HepG2 (cell line): ENCODE data around the gene JKAMP. TPM values are rescaled to one million over a fixed set of nuclear protein-coding genes. Genes with fewer than 3 reads are reported as not detected.
A peak's percentile ranks its signal among the peaks of the same experiment; 100 is the strongest.

Source experiments
- ATAC-seq: fragments of 200-7000 bp; cut with Tn5 transposase; 3 replicates; pipeline ENCODE4 v1.9.1; 2020; ENCODE audit warnings: mild to moderate bottlenecking, moderate library complexity
- BruUV-seq: library from RNA; stranded (reverse); fragments of 400-500 nt; replicated peaks from 2 replicates; lab custom pipeline; 2021; lab: Mats Ljungman, UMichigan
- CTCF ChIA-PET: fragments of 300-600 bp; formaldehyde crosslinking; extraction: SDS; loops from one replicate; lab custom pipeline; 2021; ENCODE audit warnings: low total read pairs, inconsistent platforms, low intra/inter-chr PET ratio; lab: Yijun Ruan, JAX
- POLR2A ChIA-PET: fragments of 350-600 bp; sonication (Branson Sonifier 250); formaldehyde crosslinking; loops from one replicate; lab custom pipeline; 2020; ENCODE audit warnings: antibody characterized with exemption, inconsistent platforms; lab: Yijun Ruan, JAX
- DNase-seq: peaks from one replicate; pipeline ENCODE4 v3.0.0-alpha.2; 2015; ENCODE audit warnings: low spot score
- FAIRE-seq: peaks from 3 replicates; lab custom pipeline; 2011; peaks lifted over from hg19 to GRCh38; lab: Jason Lieb, UNC
- H2AFZ ChIP-seq: one replicate; pipeline ENCODE4 v1.6.1; 2011; ENCODE audit warnings: low read length, inconsistent platforms
- H3K27ac ChIP-seq: fragments of 300-600 bp; 3 replicates; pipeline ENCODE4 v1.8.0; 2011; ENCODE audit warnings: mixed run types, mild to moderate bottlenecking, mixed read lengths, low read length, inconsistent platforms; ENCODE audit not compliant: insufficient read depth; ENCODE audit errors: extremely low read length
- H3K27me3 ChIP-seq, 2 experiments: fragments of 200-600 bp in 1 of 2; 2 replicates in 1 of 2; 3 replicates in 1 of 2; pipeline versions ENCODE4 v1.6.0 to v1.8.0; 2011; ENCODE audit warnings: low read length in 2 of 2, mild to moderate bottlenecking in 2 of 2, moderate library complexity in 2 of 2, inconsistent platforms in 1 of 2; ENCODE audit not compliant: insufficient read depth in 2 of 2, control insufficient read depth in 1 of 2
- H3K36me3 ChIP-seq, 2 experiments: fragments of 200-600 bp in 1 of 2; replicated peaks in 1 of 2; 2 replicates in 1 of 2; 3 replicates in 1 of 2; pipeline versions ENCODE4 v1.5.1 to v1.8.0; 2011; ENCODE audit warnings: low read length in 2 of 2, inconsistent platforms in 1 of 2; ENCODE audit not compliant: insufficient read depth in 2 of 2, control insufficient read depth in 1 of 2
- H3K4me1 ChIP-seq: 2 replicates; pipeline ENCODE4 v1.5.1; 2012; ENCODE audit warnings: low read length, inconsistent platforms; ENCODE audit not compliant: insufficient read depth
- H3K4me2 ChIP-seq: 2 replicates; pipeline ENCODE4 v1.6.0; 2011; ENCODE audit warnings: low read depth, low read length, inconsistent platforms
- H3K4me3 ChIP-seq, 3 experiments: fragments of 200-600 bp in 1 of 3; sonication (generic), shearing (Covaris generic) in 1 of 3; replicated peaks in 1 of 3; 2 replicates each; pipeline ENCODE4 v1.5.1; 2011 to 2016; ENCODE audit warnings: low read length in 3 of 3, inconsistent platforms in 2 of 3, low read depth in 2 of 3, mild to moderate bottlenecking in 2 of 3, control low read depth in 1 of 3, mixed read lengths in 1 of 3; ENCODE audit not compliant: insufficient read depth in 1 of 3
- H3K79me2 ChIP-seq: one replicate; pipeline ENCODE4 v1.6.1; 2011; ENCODE audit warnings: low read length, inconsistent platforms; ENCODE audit not compliant: insufficient read depth
- H3K9ac ChIP-seq: 2 replicates; pipeline ENCODE4 v1.6.0; 2011; ENCODE audit warnings: mild to moderate bottlenecking, low read depth, low read length, inconsistent platforms; ENCODE audit not compliant: insufficient read depth
- H3K9me3 ChIP-seq: 2 replicates; pipeline ENCODE4 v1.5.1; 2012; ENCODE audit warnings: mild to moderate bottlenecking, low read length
- H4K20me1 ChIP-seq: 2 replicates; pipeline ENCODE4 v1.6.0; 2011; ENCODE audit warnings: inconsistent platforms, mild to moderate bottlenecking, low read length, moderate library complexity; ENCODE audit not compliant: insufficient read depth
- HNRNPH1 ChIP-seq: fragments of 200-400 bp; formaldehyde crosslinking; optimal IDR thresholded peaks from 2 replicates; pipeline ENCODE3; 2017; ENCODE audit warnings: mild to moderate bottlenecking, low read depth, low read length
- POGZ ChIP-seq: sonication (generic); formaldehyde crosslinking; IDR thresholded peaks from 2 replicates; pipeline ENCODE4 v1.4.0; 2020; ENCODE audit warnings: mild to moderate bottlenecking, missing genetic modification reagents
- RFXAP ChIP-seq: sonication (generic); formaldehyde crosslinking; IDR thresholded peaks from 2 replicates; pipeline ENCODE4 v1.4.0; 2020; ENCODE audit warnings: missing genetic modification reagents, borderline replicate concordance
- SATB2 ChIP-seq: sonication (generic); formaldehyde crosslinking; IDR thresholded peaks from 2 replicates; pipeline ENCODE4 v1.5.0; 2020; ENCODE audit warnings: missing genetic modification reagents
- SKI ChIP-seq: fragments of 450-650 bp; IDR thresholded peaks from one replicate; pipeline ENCODE4 v1.6.1; 2018; ENCODE audit warnings: mild to moderate bottlenecking; ENCODE audit not compliant: partially characterized antibody
- ZKSCAN1 ChIP-seq: fragments of 150-350 bp; IDR thresholded peaks from 2 replicates; pipeline ENCODE4 v1.6.1; 2014; ENCODE audit warnings: low read length
- ZNF3 ChIP-seq: IDR thresholded peaks from 2 replicates; pipeline ENCODE4 v1.7.0; 2017; ENCODE audit warnings: inconsistent platforms
- WGBS: methylation state at CpG from one replicate; pipeline ENCODE4 v1.1.6; 2017; ENCODE audit warnings: low lambda C conversion rate; 5-methylcytosine and 5-hydroxymethylcytosine counted together
- in situ Hi-C: cut with HindIII; loops from 2 replicates; pipeline ENCODE4 v1.10.0; 2017; ENCODE audit warnings: low pct_unique_long_range_greater_than_20kb; ENCODE audit not compliant: extremely low pct_ligation_motif_present
- intact Hi-C: fragments of 100-400 bp; cut with micrococcal nuclease; formaldehyde crosslinking; loops from one replicate; pipeline ENCODE4 v1.10.0; 2022; ENCODE audit not compliant: unreplicated experiment
- polyA plus RNA-seq, 8 experiments: library from polyadenylated mRNA; depleted of rRNA in 3 of 8; stranded (reverse) in 7 of 8; unstranded in 1 of 8; fragments of >200 nt; fragmentation: Illumina TruSeq in 4 of 8; extraction: Trizol in 4 of 8; gene quantifications; 2 replicates each; pipeline versions ENCODE4 v1.2.1 to v1.2.3, GENCODE V29; 2011 to 2016; ENCODE audit warnings: low read depth in 4 of 8, missing spikeins in 1 of 8, mixed read lengths in 1 of 8; ENCODE audit not compliant: insufficient read depth in 1 of 8
- total RNA-seq, 5 experiments: library from RNA; depleted of rRNA; stranded (reverse); fragments of >200 nt; fragmentation: Illumina TruSeq; extraction: Trizol; gene quantifications; 2 replicates each; pipeline ENCODE4 v1.2.3, GENCODE V29; 2016; ENCODE audit warnings: low read depth in 1 of 5
- TF ChIP-seq, protein P1 (sequence below): sonication (generic); formaldehyde crosslinking; IDR thresholded peaks from 2 replicates; pipeline ENCODE4 v1.4.0; 2020; ENCODE audit warnings: mild to moderate bottlenecking, low read depth, missing genetic modification reagents
- TF ChIP-seq, protein P2 (sequence below): sonication (generic); formaldehyde crosslinking; IDR thresholded peaks from 2 replicates; pipeline ENCODE4 v1.4.0; 2020; ENCODE audit warnings: missing genetic modification reagents, borderline replicate concordance
- TF ChIP-seq, protein P3 (sequence below): IDR thresholded peaks from 2 replicates; pipeline ENCODE4 v1.6.1; 2012; ENCODE audit warnings: low read length, improper control_type of control experiment

Gene JKAMP
- total and polyA plus RNA-seq, 2 of the 13 experiments (the other 11 are each of a cell fraction or from before 2014, with no cell fraction given), result 56.4 to 135 TPM

DNA sequence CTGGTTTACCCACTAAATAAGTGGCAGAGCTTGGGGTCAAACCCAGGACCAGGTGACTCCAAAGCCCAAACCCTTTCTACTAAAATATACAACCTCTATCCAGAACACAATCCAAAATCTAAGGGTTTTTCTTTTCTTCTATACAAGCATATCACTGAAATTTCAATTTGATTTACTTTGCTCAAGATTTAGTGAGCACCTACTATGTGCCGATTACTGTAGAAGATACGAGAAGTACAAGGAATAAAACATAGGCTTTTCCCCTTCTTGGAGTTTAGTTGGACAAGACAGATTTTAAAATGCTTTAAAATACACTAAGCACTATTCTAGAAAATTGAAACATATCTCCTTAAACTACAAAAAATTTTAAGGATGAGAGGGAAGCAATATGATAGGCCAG lies 2.9 kb upstream of the JKAMP start:
- H3K36me3 ChIP-seq, result peaks cover 2 to 7% of the 10 kb centered on the region in 2 experiments; a peak in 4 of 5 replicates
- CTCF ChIA-PET, result no interaction called here
- no peak for ATAC-seq
- H3K27me3 ChIP-seq, result peaks cover 0 to 4% of the 10 kb centered on the region in 2 experiments; a peak in 1 of 5 replicates
- POLR2A ChIA-PET, result no interaction called here
- DNase-seq, result no peak
- TF ChIP-seq RFXAP (no peak), ZKSCAN1 (peak; percentile 81)
- TF ChIP-seq, all 625 proteins: peak for 1
- H3K9ac ChIP-seq, result no peak overlapping the region
- peak overlapping the region; percentile 93 for H3K4me2 ChIP-seq
- H4K20me1 ChIP-seq, result peaks cover 12% of the 10 kb centered on the region
- no peak overlapping the region for H2AFZ ChIP-seq
- no peak for FAIRE-seq
- H3K9me3 ChIP-seq, result no peaks in the 10 kb centered on the region
- no TSS peak for BruUV-seq
- intact Hi-C loops, result no loop called here
- H3K27ac ChIP-seq, result no peak overlapping the region
- H3K4me3 ChIP-seq, result no peak overlapping the region
- WGBS, result 96% methylated on average over 2 of the region's 2 CpGs
- in situ Hi-C loops, result no loop called here
- peaks cover 45% of the 10 kb centered on the region for H3K79me2 ChIP-seq
- peaks cover 44% of the 10 kb centered on the region for H3K4me1 ChIP-seq

DNA sequence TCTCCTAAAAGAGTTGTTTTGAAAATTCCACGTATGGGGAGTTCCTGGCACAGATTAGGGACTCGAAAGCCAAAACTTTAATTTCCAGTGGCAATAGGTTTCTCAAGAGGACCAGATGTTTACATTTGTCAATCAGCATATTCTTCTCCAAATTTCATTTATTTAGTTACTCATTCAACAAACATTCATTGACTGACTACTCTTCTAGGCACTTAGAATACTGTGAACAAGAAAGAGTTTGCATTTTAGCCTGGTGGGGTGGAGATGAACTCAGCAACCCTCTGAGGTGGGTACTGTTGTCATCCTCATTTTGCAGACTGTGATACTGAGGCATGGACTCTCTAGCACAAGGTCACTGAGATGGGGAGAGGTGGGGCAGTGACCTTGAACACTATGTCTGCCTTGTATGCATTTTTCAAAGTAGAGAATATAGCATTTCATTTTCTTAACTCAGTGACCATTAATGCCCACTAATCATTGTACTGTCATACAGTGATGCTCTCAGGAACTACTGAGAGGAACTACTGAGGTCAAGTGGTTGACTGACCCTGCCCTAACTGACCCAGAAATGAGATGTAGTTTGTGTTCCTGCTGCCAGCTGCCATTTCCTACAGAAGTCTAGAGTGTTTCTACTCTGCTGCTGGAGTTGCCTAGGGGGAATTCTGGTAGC lies 2.3 kb upstream of the JKAMP start:
- Histone ChIP-seq H3K79me2 (peaks cover 45% of the 10 kb centered on the region), H3K9me3 (no peaks in the 10 kb centered on the region), H3K4me2 (peak overlapping the region; percentile 93), H3K27me3 (peaks cover 0 to 4% of the 10 kb centered on the region in 2 experiments; a peak in 1 of 5 replicates), H3K9ac (peak overlapping the region; percentile 97), H3K4me1 (peaks cover 46% of the 10 kb centered on the region), H3K4me3 (peak overlapping the region in 2 of 3 experiments; percentile 83 to 87; a peak in 2 of 6 replicates), H4K20me1 (peaks cover 12% of the 10 kb centered on the region), H3K36me3 (peaks cover 0 to 4% of the 10 kb centered on the region in 2 experiments; a peak in 2 of 5 replicates), H2AFZ (no peak overlapping the region), H3K27ac (peak overlapping the region; percentile 96)
- in situ Hi-C loops (no loop called here), intact Hi-C loops (no loop called here)
- DNase-seq (peak; percentile 18), FAIRE-seq (no peak), ATAC-seq (no peak)
- 78% methylated on average over 2 of the region's 2 CpGs for WGBS
- ChIA-PET POLR2A (no interaction called here), CTCF (no interaction called here)
- BruUV-seq, result no TSS peak
- TF ChIP-seq, protein P1, sequence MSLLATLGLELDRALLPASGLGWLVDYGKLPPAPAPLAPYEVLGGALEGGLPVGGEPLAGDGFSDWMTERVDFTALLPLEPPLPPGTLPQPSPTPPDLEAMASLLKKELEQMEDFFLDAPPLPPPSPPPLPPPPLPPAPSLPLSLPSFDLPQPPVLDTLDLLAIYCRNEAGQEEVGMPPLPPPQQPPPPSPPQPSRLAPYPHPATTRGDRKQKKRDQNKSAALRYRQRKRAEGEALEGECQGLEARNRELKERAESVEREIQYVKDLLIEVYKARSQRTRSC (CRISPR knock-in tag), result no peak
- TF ChIP-seq, protein P2, sequence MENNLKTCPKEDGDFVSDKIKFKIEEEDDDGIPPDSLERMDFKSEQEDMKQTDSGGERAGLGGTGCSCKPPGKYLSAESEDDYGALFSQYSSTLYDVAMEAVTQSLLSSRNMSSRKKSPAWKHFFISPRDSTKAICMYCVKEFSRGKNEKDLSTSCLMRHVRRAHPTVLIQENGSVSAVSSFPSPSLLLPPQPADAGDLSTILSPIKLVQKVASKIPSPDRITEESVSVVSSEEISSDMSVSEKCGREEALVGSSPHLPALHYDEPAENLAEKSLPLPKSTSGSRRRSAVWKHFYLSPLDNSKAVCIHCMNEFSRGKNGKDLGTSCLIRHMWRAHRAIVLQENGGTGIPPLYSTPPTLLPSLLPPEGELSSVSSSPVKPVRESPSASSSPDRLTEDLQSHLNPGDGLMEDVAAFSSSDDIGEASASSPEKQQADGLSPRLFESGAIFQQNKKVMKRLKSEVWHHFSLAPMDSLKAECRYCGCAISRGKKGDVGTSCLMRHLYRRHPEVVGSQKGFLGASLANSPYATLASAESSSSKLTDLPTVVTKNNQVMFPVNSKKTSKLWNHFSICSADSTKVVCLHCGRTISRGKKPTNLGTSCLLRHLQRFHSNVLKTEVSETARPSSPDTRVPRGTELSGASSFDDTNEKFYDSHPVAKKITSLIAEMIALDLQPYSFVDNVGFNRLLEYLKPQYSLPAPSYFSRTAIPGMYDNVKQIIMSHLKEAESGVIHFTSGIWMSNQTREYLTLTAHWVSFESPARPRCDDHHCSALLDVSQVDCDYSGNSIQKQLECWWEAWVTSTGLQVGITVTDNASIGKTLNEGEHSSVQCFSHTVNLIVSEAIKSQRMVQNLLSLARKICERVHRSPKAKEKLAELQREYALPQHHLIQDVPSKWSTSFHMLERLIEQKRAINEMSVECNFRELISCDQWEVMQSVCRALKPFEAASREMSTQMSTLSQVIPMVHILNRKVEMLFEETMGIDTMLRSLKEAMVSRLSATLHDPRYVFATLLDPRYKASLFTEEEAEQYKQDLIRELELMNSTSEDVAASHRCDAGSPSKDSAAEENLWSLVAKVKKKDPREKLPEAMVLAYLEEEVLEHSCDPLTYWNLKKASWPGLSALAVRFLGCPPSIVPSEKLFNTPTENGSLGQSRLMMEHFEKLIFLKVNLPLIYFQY (CRISPR knock-in tag), result no peak
- no peak for TF ChIP-seq SATB2 (CRISPR knock-in tag)
- no peak for TF ChIP-seq HNRNPH1
- TF ChIP-seq, protein P3, sequence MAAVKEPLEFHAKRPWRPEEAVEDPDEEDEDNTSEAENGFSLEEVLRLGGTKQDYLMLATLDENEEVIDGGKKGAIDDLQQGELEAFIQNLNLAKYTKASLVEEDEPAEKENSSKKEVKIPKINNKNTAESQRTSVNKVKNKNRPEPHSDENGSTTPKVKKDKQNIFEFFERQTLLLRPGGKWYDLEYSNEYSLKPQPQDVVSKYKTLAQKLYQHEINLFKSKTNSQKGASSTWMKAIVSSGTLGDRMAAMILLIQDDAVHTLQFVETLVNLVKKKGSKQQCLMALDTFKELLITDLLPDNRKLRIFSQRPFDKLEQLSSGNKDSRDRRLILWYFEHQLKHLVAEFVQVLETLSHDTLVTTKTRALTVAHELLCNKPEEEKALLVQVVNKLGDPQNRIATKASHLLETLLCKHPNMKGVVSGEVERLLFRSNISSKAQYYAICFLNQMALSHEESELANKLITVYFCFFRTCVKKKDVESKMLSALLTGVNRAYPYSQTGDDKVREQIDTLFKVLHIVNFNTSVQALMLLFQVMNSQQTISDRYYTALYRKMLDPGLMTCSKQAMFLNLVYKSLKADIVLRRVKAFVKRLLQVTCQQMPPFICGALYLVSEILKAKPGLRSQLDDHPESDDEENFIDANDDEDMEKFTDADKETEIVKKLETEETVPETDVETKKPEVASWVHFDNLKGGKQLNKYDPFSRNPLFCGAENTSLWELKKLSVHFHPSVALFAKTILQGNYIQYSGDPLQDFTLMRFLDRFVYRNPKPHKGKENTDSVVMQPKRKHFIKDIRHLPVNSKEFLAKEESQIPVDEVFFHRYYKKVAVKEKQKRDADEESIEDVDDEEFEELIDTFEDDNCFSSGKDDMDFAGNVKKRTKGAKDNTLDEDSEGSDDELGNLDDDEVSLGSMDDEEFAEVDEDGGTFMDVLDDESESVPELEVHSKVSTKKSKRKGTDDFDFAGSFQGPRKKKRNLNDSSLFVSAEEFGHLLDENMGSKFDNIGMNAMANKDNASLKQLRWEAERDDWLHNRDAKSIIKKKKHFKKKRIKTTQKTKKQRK, result no peak
- TF ChIP-seq ZNF3 (CRISPR knock-in tag), result peak; percentile 93
- no peak for TF ChIP-seq SKI
- no peak for TF ChIP-seq POGZ (CRISPR knock-in tag)
